Measurements from ENCODE around the gene ZP3.
"Not testable (repeated sequence)": the region's sequence is repeated elsewhere in the genome, so short reads cannot be mapped to it uniquely, and the experiment has no call there.

ZP3 gene

DNA sequence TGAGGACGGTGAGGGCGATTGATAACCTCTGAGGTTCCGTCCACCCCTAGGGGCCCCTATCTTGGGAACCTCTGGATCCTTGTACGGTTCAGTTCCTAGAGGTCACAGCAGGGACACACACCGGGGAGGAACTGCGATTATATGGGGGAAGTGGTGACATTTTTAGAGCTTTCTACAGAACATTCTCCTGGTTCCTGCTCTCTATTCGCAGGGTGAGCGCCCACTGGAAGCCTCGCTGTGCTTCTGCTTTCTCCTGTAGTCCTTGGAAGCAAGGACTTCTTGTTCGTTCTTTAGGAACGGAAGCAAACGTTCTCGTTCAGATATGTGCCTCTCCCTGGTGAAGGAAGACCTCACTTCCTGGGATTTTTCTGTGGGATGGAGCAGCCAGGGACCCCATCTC is 63.2 kb downstream of the ZP3 start:
- not testable (repeated sequence) for DNase-seq
